Panc1 (cell line): ENCODE data around the gene VPS33B. TPM values are rescaled to one million over a fixed set of nuclear protein-coding genes. Genes with fewer than 3 reads are reported as not detected.

ENCODE experiments used
- ATAC-seq: fragments of 200-7000 bp; cut with Tn5 transposase; 2 replicates; pipeline ENCODE4 v1.9.1; 2020; ENCODE audit warnings: mild to moderate bottlenecking, moderate library complexity
- BruUV-seq: library from RNA; stranded (reverse); fragments of 400-500 nt; replicated peaks from 2 replicates; lab custom pipeline; 2021; lab: Mats Ljungman, UMichigan
- CTCF ChIA-PET: fragments of 300-600 bp; sonication (Branson Sonifier 250); formaldehyde crosslinking; loops from one replicate; lab custom pipeline; 2022; ENCODE audit warnings: antibody characterized with exemption; lab: Charles Lee
- POLR2A ChIA-PET: fragments of 300-600 bp; sonication (Branson Sonifier 250); formaldehyde crosslinking; loops from one replicate; lab custom pipeline; 2022; ENCODE audit warnings: antibody characterized with exemption; lab: Charles Lee
- DNase-seq: peaks from one replicate; pipeline ENCODE4 v3.0.0-alpha.2; 2010; ENCODE audit warnings: low read depth, low spot score
- H3K27ac ChIP-seq: 2 replicates; pipeline ENCODE4 v1.5.1; 2011; ENCODE audit warnings: mild to moderate bottlenecking, low read length, inconsistent platforms
- H3K27me3 ChIP-seq: fragments of 200-500 bp; sonication (Bioruptor generic); 2 replicates; pipeline ENCODE4 v1.6.0; 2014; ENCODE audit warnings: low read length, inconsistent platforms; ENCODE audit not compliant: control insufficient read depth, insufficient read depth
- H3K36me3 ChIP-seq: fragments of 200-500 bp; sonication (Bioruptor generic); 2 replicates; pipeline ENCODE4 v1.5.1; 2014; ENCODE audit warnings: inconsistent platforms, mild to moderate bottlenecking, low read length, moderate library complexity; ENCODE audit not compliant: control insufficient read depth, insufficient read depth
- H3K4me1 ChIP-seq: 2 replicates; pipeline ENCODE4 v1.5.1; 2011; ENCODE audit warnings: inconsistent platforms, mild to moderate bottlenecking, low read length, moderate library complexity; ENCODE audit not compliant: control insufficient read depth, insufficient read depth
- H3K4me3 ChIP-seq, 2 experiments: 2 replicates each; pipeline ENCODE4 v1.5.1; 2011 to 2012; ENCODE audit warnings: low read depth in 2 of 2, low read length in 2 of 2, mild to moderate bottlenecking in 2 of 2, inconsistent platforms in 1 of 2, moderate library complexity in 1 of 2
- H3K9me3 ChIP-seq: fragments of 200-500 bp; sonication (Bioruptor generic); 2 replicates; pipeline ENCODE4 v1.5.1; 2014; ENCODE audit warnings: low read depth, mild to moderate bottlenecking, inconsistent platforms, low read length, moderate library complexity; ENCODE audit not compliant: control insufficient read depth, insufficient read depth
- POLR2AphosphoS5 ChIP-seq: IDR thresholded peaks from 2 replicates; pipeline ENCODE4 v1.6.1; 2012; ENCODE audit warnings: mild to moderate bottlenecking, low read depth, low read length, moderate library complexity
- SIN3A ChIP-seq: IDR thresholded peaks from 2 replicates; pipeline ENCODE4 v1.6.1; 2012; ENCODE audit warnings: low read depth, mild to moderate bottlenecking, low read length, moderate library complexity, borderline replicate concordance; ENCODE audit not compliant: insufficient read depth
- TCF7L2 ChIP-seq: IDR thresholded peaks from 2 replicates; pipeline ENCODE4 v1.6.1; 2011; ENCODE audit warnings: mild to moderate bottlenecking, low read depth, low read length, inconsistent platforms
- in situ Hi-C: cut with HindIII; loops from 2 replicates; pipeline ENCODE4 v1.10.0; 2016; ENCODE audit warnings: low sequenced_read_pairs, low pct_unique_long_range_greater_than_20kb
- intact Hi-C: fragments of 100-400 bp; cut with micrococcal nuclease; formaldehyde crosslinking; loops from one replicate; pipeline ENCODE4 v1.10.0; 2022; ENCODE audit not compliant: unreplicated experiment
- total RNA-seq: library from RNA; stranded (reverse); gene quantifications from one replicate; pipeline ENCODE4 v1.2.1, GENCODE V29; 2021; ENCODE audit not compliant: unreplicated experiment
- TF ChIP-seq, protein P1 (sequence below), 2 experiments: IDR thresholded peaks; 2 replicates each; pipeline ENCODE4 v1.6.1; 2011 to 2012; ENCODE audit warnings: low read depth in 2 of 2, control low read depth in 1 of 2, low read length in 1 of 2, mild to moderate bottlenecking in 1 of 2, moderate library complexity in 1 of 2; ENCODE audit not compliant: insufficient read depth in 1 of 2
- TF ChIP-seq, protein P2 (sequence below): fragments of 450-650 bp; IDR thresholded peaks from 2 replicates; pipeline ENCODE4 v1.5.1; 2017; ENCODE audit warnings: mild to moderate bottlenecking

VPS33B gene
- total RNA-seq, 1 experiment from 2014 or later: 16.3 TPM

DNA sequence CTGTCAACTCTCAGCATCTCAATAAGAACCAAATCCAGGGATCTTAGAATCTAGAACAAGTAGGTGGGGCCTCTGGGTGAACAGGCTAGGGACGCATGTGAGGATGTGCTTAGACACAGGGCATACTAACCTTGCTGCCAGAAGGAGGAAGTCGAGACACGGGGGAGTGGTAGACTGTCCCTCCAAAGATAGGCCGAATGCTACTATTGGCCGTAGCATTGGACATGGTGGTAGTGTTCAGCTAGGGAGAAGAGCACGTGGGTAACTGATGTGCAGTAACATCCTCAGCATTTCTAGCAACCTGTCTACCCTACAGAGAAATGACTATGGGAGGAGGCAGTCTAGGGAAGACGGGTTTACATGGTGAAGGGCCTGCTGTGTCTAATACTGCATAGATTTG is 52.1 kb downstream of the VPS33B start:
- intact Hi-C loops (no loop called here), in situ Hi-C loops (no loop called here)
- POLR2A ChIA-PET: no interaction called here
- BruUV-seq: no TSS peak
- H3K27ac ChIP-seq: no peak overlapping the region
- H3K36me3 ChIP-seq: peaks cover 46% of the 10 kb centered on the region
- H3K4me3 ChIP-seq: no peak overlapping the region
- TF ChIP-seq POLR2AphosphoS5: no peak
- TF ChIP-seq, protein P1, sequence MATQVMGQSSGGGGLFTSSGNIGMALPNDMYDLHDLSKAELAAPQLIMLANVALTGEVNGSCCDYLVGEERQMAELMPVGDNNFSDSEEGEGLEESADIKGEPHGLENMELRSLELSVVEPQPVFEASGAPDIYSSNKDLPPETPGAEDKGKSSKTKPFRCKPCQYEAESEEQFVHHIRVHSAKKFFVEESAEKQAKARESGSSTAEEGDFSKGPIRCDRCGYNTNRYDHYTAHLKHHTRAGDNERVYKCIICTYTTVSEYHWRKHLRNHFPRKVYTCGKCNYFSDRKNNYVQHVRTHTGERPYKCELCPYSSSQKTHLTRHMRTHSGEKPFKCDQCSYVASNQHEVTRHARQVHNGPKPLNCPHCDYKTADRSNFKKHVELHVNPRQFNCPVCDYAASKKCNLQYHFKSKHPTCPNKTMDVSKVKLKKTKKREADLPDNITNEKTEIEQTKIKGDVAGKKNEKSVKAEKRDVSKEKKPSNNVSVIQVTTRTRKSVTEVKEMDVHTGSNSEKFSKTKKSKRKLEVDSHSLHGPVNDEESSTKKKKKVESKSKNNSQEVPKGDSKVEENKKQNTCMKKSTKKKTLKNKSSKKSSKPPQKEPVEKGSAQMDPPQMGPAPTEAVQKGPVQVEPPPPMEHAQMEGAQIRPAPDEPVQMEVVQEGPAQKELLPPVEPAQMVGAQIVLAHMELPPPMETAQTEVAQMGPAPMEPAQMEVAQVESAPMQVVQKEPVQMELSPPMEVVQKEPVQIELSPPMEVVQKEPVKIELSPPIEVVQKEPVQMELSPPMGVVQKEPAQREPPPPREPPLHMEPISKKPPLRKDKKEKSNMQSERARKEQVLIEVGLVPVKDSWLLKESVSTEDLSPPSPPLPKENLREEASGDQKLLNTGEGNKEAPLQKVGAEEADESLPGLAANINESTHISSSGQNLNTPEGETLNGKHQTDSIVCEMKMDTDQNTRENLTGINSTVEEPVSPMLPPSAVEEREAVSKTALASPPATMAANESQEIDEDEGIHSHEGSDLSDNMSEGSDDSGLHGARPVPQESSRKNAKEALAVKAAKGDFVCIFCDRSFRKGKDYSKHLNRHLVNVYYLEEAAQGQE (IDR thresholded peaks at IDR 0.05; ENCODE audit: insufficient read depth in 1 of 2, low read depth in 2 of 2, low read length in 1 of 2): no peak
- no peak for TF ChIP-seq SIN3A
- TF ChIP-seq, protein P2, sequence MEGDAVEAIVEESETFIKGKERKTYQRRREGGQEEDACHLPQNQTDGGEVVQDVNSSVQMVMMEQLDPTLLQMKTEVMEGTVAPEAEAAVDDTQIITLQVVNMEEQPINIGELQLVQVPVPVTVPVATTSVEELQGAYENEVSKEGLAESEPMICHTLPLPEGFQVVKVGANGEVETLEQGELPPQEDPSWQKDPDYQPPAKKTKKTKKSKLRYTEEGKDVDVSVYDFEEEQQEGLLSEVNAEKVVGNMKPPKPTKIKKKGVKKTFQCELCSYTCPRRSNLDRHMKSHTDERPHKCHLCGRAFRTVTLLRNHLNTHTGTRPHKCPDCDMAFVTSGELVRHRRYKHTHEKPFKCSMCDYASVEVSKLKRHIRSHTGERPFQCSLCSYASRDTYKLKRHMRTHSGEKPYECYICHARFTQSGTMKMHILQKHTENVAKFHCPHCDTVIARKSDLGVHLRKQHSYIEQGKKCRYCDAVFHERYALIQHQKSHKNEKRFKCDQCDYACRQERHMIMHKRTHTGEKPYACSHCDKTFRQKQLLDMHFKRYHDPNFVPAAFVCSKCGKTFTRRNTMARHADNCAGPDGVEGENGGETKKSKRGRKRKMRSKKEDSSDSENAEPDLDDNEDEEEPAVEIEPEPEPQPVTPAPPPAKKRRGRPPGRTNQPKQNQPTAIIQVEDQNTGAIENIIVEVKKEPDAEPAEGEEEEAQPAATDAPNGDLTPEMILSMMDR: no peak
- no peak for TF ChIP-seq TCF7L2
- no peaks in the 10 kb centered on the region for H3K9me3 ChIP-seq
- no peaks in the 10 kb centered on the region for H3K27me3 ChIP-seq
- no peaks in the 10 kb centered on the region for H3K4me1 ChIP-seq
- ATAC-seq: no peak
- CTCF ChIA-PET: interaction anchor here (0.7 kb wide), 1 partner anchor 62 kb away, joined by 3 read pairs; no protein-coding TSS in a partner anchor
- no peak for DNase-seq

DNA sequence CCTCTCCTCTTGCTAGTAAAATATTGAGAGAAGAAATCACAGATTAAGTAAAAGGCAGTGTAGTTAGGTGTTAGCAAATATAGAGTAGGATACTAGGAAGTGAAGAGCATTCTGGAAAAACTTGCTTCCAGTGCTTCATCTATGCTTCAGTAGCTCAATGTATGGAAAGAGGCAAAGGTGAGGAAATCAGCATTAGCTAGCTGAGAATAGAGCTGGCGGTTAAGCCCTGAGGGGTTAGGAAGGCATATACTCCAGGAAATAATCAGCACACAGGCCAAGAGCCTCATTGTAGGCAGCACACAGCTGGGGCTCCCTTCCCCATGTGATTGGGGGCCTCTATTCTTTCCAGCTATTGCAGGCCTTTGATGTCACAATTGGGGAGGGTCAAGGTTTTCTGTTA is 54.0 kb downstream of the VPS33B start:
- no peak for TF ChIP-seq POLR2AphosphoS5
- no peak for TF ChIP-seq SIN3A
- TF ChIP-seq TCF7L2: no peak
- TF ChIP-seq, protein P2: no peak
- TF ChIP-seq, protein P1 (IDR thresholded peaks at IDR 0.05; ENCODE audit: insufficient read depth in 1 of 2, low read depth in 2 of 2, low read length in 1 of 2): no peak
- Histone ChIP-seq H3K4me3 (no peak overlapping the region), H3K36me3 (peaks cover 50% of the 10 kb centered on the region), H3K4me1 (no peaks in the 10 kb centered on the region), H3K27me3 (no peaks in the 10 kb centered on the region), H3K27ac (0 out of 2 replicates have a peak overlapping the region, but pooled peaks have one; percentile 23), H3K9me3 (no peaks in the 10 kb centered on the region)
- ATAC-seq (no peak), DNase-seq (no peak)
- POLR2A ChIA-PET: no interaction called here
- no TSS peak for BruUV-seq
- intact Hi-C loops: no loop called here
- in situ Hi-C loops: no loop called here
- CTCF ChIA-PET: no interaction called here
